GM12865 (cell line): ENCODE results near the gene DEUP1.

Experiments
- DNase-seq: peaks from one replicate; pipeline ENCODE4 v3.0.0; 2010; ENCODE audit warnings: low read depth
- H3K4me3 ChIP-seq: 2 replicates; pipeline ENCODE4 v1.5.1; 2011; ENCODE audit warnings: mild to moderate bottlenecking, low read depth, low read length, control low read depth
- TF ChIP-seq, protein P1 (sequence below): IDR thresholded peaks from 2 replicates; pipeline ENCODE4 v1.5.1; 2011; ENCODE audit warnings: low read length, control low read depth, low read depth, inconsistent platforms; ENCODE audit not compliant: insufficient read depth; ENCODE audit errors: missing control alignments

The DEUP1 gene

DNA sequence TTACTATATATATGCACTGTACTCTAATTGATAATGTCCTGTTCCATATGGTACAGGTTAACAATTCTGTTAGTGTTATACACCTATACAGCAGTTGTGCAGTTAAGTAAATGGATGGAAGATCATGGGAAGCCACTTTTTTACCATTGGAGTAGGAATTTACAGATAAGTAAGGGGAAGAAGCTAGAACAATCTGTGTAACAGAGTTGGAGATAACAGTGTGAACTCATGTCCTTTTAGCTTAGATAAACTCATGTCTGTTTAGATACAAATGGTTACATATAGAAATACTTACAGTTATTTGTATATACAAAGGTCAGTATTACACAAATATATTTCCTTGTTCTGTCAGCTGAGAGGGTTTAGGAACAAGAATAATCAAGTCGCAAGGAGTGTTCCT, 6.8 kb upstream of the DEUP1 start:
- TF ChIP-seq, protein P1, sequence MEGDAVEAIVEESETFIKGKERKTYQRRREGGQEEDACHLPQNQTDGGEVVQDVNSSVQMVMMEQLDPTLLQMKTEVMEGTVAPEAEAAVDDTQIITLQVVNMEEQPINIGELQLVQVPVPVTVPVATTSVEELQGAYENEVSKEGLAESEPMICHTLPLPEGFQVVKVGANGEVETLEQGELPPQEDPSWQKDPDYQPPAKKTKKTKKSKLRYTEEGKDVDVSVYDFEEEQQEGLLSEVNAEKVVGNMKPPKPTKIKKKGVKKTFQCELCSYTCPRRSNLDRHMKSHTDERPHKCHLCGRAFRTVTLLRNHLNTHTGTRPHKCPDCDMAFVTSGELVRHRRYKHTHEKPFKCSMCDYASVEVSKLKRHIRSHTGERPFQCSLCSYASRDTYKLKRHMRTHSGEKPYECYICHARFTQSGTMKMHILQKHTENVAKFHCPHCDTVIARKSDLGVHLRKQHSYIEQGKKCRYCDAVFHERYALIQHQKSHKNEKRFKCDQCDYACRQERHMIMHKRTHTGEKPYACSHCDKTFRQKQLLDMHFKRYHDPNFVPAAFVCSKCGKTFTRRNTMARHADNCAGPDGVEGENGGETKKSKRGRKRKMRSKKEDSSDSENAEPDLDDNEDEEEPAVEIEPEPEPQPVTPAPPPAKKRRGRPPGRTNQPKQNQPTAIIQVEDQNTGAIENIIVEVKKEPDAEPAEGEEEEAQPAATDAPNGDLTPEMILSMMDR: no peak
- no peak overlapping the region for H3K4me3 ChIP-seq
- no peak for DNase-seq

DNA sequence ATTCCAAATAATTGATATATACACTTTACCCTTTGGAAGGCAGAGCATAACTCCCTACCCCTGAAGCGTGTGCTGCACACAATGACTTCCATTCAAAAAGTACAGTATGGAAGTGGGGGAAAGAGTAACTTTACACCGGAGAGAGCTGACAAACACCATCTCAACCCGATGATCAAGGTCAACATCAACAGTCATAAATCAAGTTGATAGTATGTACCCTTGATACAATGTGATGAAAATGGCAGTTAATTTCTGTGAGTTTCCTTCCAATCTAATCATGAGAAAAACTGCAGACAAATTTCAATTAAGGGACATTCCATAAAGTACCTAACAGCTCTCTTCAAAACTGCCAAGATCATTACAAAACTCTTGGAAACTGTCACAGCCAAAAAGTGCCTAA, 6.0 kb upstream of the DEUP1 start:
- no peak for DNase-seq
- TF ChIP-seq, protein P1: no peak
- H3K4me3 ChIP-seq: no peak overlapping the region

DNA sequence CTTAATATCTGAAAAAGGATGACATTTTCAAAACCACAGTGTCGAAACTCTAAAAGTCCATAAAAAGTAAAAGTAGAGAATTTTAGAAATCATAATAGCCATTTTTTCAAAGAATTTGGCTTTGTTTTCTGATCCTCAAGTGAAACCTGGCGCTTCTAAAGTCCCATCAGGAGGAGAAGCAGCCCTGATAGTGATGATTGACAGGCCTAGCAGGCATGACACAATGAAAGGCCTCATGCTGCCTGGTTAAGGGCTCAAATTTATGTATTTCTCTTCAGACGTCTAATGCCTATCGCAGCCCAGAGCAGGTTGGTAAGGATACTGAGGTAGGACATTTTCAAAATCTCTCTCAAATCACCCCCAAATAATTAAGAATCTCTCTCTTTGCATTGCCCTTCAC, 3.9 kb upstream of the DEUP1 start:
- TF ChIP-seq, protein P1: no peak
- no peak overlapping the region for H3K4me3 ChIP-seq
- DNase-seq: no peak

DNA sequence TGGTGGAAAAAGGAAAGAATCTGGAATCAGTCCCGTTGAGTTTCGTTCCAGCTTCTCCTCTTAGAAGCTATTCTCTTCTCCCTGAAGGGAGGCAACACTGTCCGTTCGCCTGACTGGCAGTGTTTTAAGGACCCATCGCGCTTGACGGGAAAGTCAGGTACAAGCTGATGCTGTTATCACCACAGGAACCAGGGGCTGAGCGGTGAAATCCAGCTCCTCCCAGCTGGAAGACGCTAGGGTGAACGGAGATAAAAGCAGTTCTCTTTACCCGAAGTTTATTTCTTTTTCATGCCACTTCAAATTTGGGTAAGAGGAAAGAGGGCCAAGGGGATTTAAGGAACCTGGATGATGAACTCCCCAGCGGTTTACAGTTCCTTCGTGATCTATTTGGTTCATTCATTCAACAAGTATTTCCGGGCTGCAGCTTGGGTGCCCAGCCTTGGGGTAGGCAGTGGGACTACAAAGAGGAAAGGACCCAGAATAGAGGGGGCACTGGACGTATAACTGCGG, 551 bp upstream of the DEUP1 start:
- no peak overlapping the region for H3K4me3 ChIP-seq
- TF ChIP-seq, protein P1: no peak
- no peak for DNase-seq

DNA sequence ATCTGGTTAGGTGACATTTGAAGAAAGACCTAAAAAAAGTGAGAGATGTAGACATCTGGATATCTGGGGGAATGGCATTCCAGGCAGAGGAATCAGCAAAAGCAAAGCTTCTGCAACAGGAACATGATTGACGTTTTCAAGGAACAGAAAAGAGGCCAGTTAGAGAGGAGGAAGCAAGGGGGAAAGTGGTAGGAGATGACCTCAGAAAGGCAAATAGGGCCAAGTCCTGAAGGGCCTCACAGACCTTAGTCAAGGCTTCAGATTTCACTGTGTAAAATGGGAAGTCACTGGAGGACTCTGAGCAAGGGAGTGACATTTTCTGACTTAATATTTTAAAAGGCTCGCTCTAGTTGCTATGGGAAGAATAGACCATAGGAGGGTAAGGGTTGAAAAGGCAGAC, 9.7 kb downstream of the DEUP1 start:
- no peak for DNase-seq
- no peak overlapping the region for H3K4me3 ChIP-seq
- TF ChIP-seq, protein P1: no peak

DNA sequence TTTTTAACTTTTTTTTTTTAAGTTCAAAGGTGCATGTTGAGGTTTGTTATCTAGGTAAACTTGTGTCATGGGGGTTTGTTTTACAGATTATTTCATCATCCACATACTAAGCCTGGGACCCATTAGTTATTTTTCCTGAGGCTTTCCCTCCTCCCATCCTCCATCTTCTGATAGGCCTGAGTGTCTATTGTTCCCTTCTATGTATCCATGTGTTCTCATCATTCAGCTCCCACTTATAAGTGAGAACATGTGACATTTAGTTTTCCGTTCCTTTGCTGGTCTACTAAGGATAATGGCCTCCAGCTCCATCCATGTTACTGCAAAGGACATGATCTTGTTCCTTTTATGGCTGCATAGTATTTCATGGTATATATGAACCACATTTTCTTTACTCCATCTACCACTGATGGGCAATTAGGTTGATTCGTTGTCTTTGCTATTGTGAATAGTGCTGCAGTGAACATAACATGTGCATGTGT, 14.4 kb downstream of the DEUP1 start:
- H3K4me3 ChIP-seq: no peak overlapping the region
- DNase-seq: no peak
- TF ChIP-seq, protein P1: no peak

DNA sequence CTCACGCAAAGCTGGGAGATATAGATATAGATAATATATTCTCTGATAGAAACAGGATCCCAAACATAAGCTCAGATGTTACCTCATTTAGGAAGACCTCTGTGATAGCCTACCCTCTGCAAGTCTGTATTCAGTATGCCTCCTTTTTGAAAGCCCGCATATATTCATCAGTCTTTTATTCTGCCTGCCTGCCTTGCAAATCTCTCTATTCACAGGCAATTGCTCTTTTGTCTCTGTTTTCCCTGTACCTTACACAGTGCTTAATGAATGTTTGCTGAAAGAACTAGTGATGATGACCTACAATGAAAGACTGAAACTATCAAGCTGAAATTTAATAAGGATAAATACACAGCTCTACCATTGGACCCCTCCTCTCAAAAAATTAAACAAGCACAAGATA, 18.4 kb downstream of the DEUP1 start:
- no peak overlapping the region for H3K4me3 ChIP-seq
- DNase-seq: no peak
- TF ChIP-seq, protein P1: no peak
